GM23338 (cell line): ENCODE data around the gene MICALL2. TPM values are rescaled to one million over a fixed set of nuclear protein-coding genes. Genes with fewer than 3 reads are reported as not detected.

ENCODE experiments used
- ETS1 ChIP-seq: IDR thresholded peaks from 2 replicates; pipeline ENCODE4 v1.6.1; 2016; ENCODE audit warnings: antibody characterized with exemption
- EZH2phosphoT487 ChIP-seq: fragments of 200-600 bp; sonication (generic); IDR thresholded peaks from one replicate; pipeline ENCODE4 v1.8.1; 2018; ENCODE audit warnings: antibody characterized with exemption; ENCODE audit not compliant: unreplicated experiment
- JUNB ChIP-seq: IDR thresholded peaks from one replicate; pipeline ENCODE4 v1.6.1; 2016; ENCODE audit warnings: antibody characterized with exemption; ENCODE audit not compliant: unreplicated experiment
- NANOG ChIP-seq: IDR thresholded peaks from 2 replicates; pipeline ENCODE4 v1.6.1; 2016; ENCODE audit warnings: antibody characterized with exemption, borderline replicate concordance
- POLR2AphosphoS5 ChIP-seq: IDR thresholded peaks from 2 replicates; pipeline ENCODE4 v1.6.1; 2016; ENCODE audit warnings: antibody characterized with exemption, low read depth
- REST ChIP-seq: IDR thresholded peaks from one replicate; pipeline ENCODE4 v1.6.1; 2018; ENCODE audit warnings: antibody characterized with exemption; ENCODE audit not compliant: unreplicated experiment
- STAT1 ChIP-seq: IDR thresholded peaks from one replicate; pipeline ENCODE4 v1.6.1; 2016; ENCODE audit warnings: antibody characterized with exemption; ENCODE audit not compliant: unreplicated experiment
- ZNF114 ChIP-seq: fragments of 250-450 bp; sonication (Bioruptor Pico); IDR thresholded peaks from 2 replicates; pipeline ENCODE4 v1.5.0; 2020; ENCODE audit warnings: mild to moderate bottlenecking, moderate library complexity
- ZNF462 ChIP-seq: fragments of 250-450 bp; sonication (Bioruptor Pico); IDR thresholded peaks from 2 replicates; pipeline ENCODE4 v1.5.0; 2020; ENCODE audit warnings: mild to moderate bottlenecking, moderate library complexity
- polyA plus RNA-seq: library from polyadenylated mRNA; unstranded; fragments of >200 nt; fragmentation: Nextera tagmentation; extraction: Ambion mirVana; gene quantifications from 2 replicates; pipeline ENCODE4 v1.2.1, GENCODE V29; 2016
- total RNA-seq: library from RNA; depleted of rRNA; stranded (reverse); fragments of >200 nt; shearing (Covaris generic); gene quantifications from 2 replicates; pipeline ENCODE4 v1.2.3, GENCODE V29; 2014

Gene MICALL2
- total and polyA plus RNA-seq, 2 experiments from 2014 or later, result 7.0 to 13.0 TPM

- TF ChIP-seq ZNF462 (CRISPR knock-in tag) (no peak), REST (no peak), POLR2AphosphoS5 (no peak), ZNF114 (CRISPR knock-in tag) (no peak), EZH2phosphoT487 (no peak), JUNB (no peak), NANOG (no peak), STAT1 (no peak), ETS1 (no peak)
Observed at GRCh38 chr7:1487466-1487865, 28.2 kb upstream of the MICALL2 start (continued).
